ENCODE measurements around the gene IMP4. TPM values are rescaled to one million over a fixed set of nuclear protein-coding genes. Genes with fewer than 3 reads are reported as not detected.
A peak's percentile ranks its signal among the peaks of the same experiment; 100 is the strongest.

Gene IMP4
- total RNA-seq, 4 donors from 2014 or later: 69.2 to 112 (median 91.2) TPM

- H3K36me3 ChIP-seq: peaks cover 0 to 35% (median 0%) of the 10 kb centered on the region in 3 donors
- TF ChIP-seq CTCF (IDR thresholded peaks at IDR 0.05) (no peak), POLR2A (IDR thresholded peaks at IDR 0.05) (no peak)
- no peak for DNase-seq
- no peaks in the 10 kb centered on the region for H3K27me3 ChIP-seq
- intact Hi-C loops (cut with DNase I): no loop called here
- 95 to 98% methylated on average over 7 to 12 of the region's 12 CpGs for WGBS, 2 donors
- no peaks in the 10 kb centered on the region for H3K9me3 ChIP-seq
- H3K27ac ChIP-seq: no peak overlapping the region
- no peak overlapping the region for H3K4me3 ChIP-seq
- peaks cover 15 to 41% (median 19%) of the 10 kb centered on the region in 3 donors for H3K4me1 ChIP-seq
These were observed 3.8 kb upstream of the IMP4 start for GRCh38 chr2:130338793-130339345.

GRCh38 chr2:130339885-130340745 lies 2.6 kb upstream of the IMP4 start:
- H3K4me3 ChIP-seq: no peak overlapping the region
- 88 to 96% methylated on average over 10 of the region's 10 CpGs for WGBS, 2 donors

DNA sequence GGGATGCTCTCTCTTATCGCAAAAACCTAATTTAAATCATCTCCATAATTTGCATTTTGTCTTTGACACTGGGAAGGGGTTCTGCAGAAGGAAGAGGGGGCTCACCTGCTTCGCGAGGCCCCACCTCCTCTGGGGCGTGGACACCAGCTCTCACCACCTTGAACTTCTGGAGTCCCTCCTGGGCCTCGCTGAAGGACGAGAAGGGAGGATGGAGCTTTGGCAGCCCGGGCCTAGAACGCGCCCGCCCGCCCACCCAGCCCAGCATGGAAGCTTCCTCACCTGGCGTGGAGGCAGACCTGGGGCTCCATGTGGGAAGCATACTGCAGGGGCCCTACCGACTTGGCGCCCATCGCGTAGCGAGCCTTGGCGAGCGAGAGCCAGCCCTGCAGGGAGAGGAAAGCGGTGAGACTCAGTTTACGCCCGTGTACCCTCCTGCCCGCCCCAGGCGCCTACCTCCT lies 1.1 kb upstream of the IMP4 start:
- WGBS, 2 donors: 0 to 4% methylated on average over 3 to 5 of the region's 24 CpGs
- Histone ChIP-seq H3K36me3 (peaks cover 17 to 61% (median 22%) of the 10 kb centered on the region in 3 donors), H3K27me3 (no peaks in the 10 kb centered on the region), H3K4me1 (peaks cover 20 to 46% (median 21%) of the 10 kb centered on the region in 3 donors), H3K4me3 (peak overlapping the region; percentile 70 to 94 (median 84)), H3K27ac (peak overlapping the region; percentile 85 to 96 (median 95)), H3K9me3 (no peaks in the 10 kb centered on the region)
- DNase-seq: no peak
- TF ChIP-seq CTCF (IDR thresholded peaks at IDR 0.05): no peak
- intact Hi-C loops (cut with DNase I): loop anchor here (5.0 kb wide), 1 partner anchor 159 kb away; the partner anchor contains the start of genes MZT2B and SMPD4

More at GRCh38 chr2:130339885-130340745, 2.6 kb upstream of the IMP4 start:
- Histone ChIP-seq H3K27ac (no peak overlapping the region), H3K27me3 (no peaks in the 10 kb centered on the region), H3K4me1 (peaks cover 20 to 48% (median 21%) of the 10 kb centered on the region in 3 donors), H3K36me3 (peaks cover 2 to 46% (median 7%) of the 10 kb centered on the region in 3 donors), H3K9me3 (no peaks in the 10 kb centered on the region)
- intact Hi-C loops (cut with DNase I): loop anchor here (5.0 kb wide), 1 partner anchor 158 kb away; the partner anchor contains the start of genes MZT2B and SMPD4
- TF ChIP-seq CTCF (IDR thresholded peaks at IDR 0.05) (no peak), POLR2A (IDR thresholded peaks at IDR 0.05) (no peak)
- no peak for DNase-seq

DNA sequence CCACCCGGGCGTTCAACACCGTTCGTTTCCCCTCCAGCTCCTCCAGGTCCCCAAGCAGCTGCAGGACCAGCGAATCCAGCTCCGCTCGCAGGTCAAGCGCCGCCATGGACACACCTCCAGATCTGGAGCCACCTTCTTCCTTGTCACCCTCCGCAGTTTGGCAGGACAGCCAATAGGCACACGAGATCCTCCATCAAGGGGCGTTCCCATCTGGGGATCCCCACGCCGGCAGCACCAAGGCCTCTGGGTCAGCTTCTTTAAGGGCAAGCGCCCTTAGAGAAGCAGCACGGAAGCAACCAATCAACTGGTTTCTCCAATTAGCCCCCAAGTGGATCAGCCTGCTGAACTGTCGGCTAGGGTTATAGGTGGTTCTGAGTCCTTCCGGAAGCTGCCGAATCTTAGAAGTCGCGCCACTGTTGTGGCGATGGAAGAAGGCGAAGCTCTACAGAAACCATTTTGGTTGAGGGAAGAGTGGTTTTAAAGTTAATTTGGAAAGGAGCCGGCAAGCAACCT lies 621 bp upstream of the IMP4 start:
- Histone ChIP-seq H3K9me3 (no peaks in the 10 kb centered on the region), H3K4me1 (peaks cover 20 to 41% (median 21%) of the 10 kb centered on the region in 3 donors), H3K27me3 (no peaks in the 10 kb centered on the region), H3K4me3 (peak overlapping the region; percentile 70 to 94 (median 84)), H3K27ac (peak overlapping the region; percentile 85 to 96 (median 95)), H3K36me3 (peaks cover 18 to 66% (median 24%) of the 10 kb centered on the region in 3 donors)
- TF ChIP-seq POLR2A (IDR thresholded peaks at IDR 0.05) (peak in 2 of 4 donors; percentile 34 to 50), CTCF (IDR thresholded peaks at IDR 0.05) (no peak)
- peak; percentile 53 for DNase-seq
- 0 to 1% methylated on average over 11 to 18 of the region's 24 CpGs for WGBS, 2 donors
- intact Hi-C loops (cut with DNase I): loop anchor here (5.0 kb wide), 1 partner anchor 160 kb away; the partner anchor contains the start of genes MZT2B and SMPD4
